ENCODE measurements around the gene RAD51B. TPM values are rescaled to one million over a fixed set of nuclear protein-coding genes. Genes with fewer than 3 reads are reported as not detected.

Gene RAD51B
- total RNA-seq, 4 donors from 2014 or later, result 12.6 to 26.4 (median 16.7) TPM

- H3K36me3 ChIP-seq, result no peaks in the 10 kb centered on the region
- peaks cover 0 to 8% (median 0%) of the 10 kb centered on the region in 4 donors for H3K9me3 ChIP-seq
- H3K4me1 ChIP-seq, result peaks cover 0 to 27% (median 8%) of the 10 kb centered on the region in 4 donors
- no peaks in the 10 kb centered on the region for H3K27me3 ChIP-seq
- no peak overlapping the region for H3K4me3 ChIP-seq
- TF ChIP-seq POLR2A (IDR thresholded peaks at IDR 0.05) (no peak), EP300 (IDR thresholded peaks at IDR 0.05) (no peak), CTCF (IDR thresholded peaks at IDR 0.05) (no peak)
- 89% methylated on average over 4 of the region's 4 CpGs for WGBS, 2 donors
- peak overlapping the region in 1 of 4 donors; percentile 68 for H3K27ac ChIP-seq
- no peak for DNase-seq (ENCODE audit: low spot score in 2 of 2)
Observed at GRCh38 chr14:68774771-68775613, 955.4 kb downstream of the RAD51B start.

DNA sequence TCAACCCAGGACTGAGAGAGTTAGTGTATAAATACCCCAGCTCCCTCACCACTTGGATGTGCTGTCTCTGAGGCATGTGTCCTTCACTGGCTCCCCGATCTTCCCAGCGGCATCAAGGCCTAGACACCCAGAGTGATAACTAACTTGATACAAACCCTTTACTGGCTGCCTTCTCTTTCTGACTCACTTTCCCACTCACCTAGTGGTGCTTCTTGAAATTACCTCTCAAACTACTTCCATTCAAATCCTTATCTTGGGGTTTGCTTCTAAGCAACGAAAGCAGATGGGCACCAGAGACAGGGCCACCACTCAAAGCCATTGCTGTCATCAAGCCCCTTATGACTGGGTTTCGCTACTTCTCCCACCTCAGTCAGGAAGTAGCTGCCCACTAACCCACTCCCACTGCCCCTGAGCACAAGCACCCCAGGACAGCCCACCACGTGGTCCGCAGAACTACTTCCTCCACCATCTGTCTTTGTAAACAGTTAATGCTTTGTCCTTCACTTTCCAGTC is 956.1 kb downstream of the RAD51B start:
- Histone ChIP-seq H3K27me3 (no peaks in the 10 kb centered on the region), H3K4me3 (no peak overlapping the region), H3K4me1 (peaks cover 0 to 34% (median 14%) of the 10 kb centered on the region in 4 donors), H3K9me3 (peaks cover 0 to 8% (median 0%) of the 10 kb centered on the region in 4 donors), H3K27ac (no peak overlapping the region), H3K36me3 (no peaks in the 10 kb centered on the region)
- no peak for DNase-seq (ENCODE audit: low spot score in 2 of 2)
- WGBS, 2 donors, result 74 to 82% methylated on average over 6 of the region's 6 CpGs
- no peak for TF ChIP-seq EP300 (IDR thresholded peaks at IDR 0.05)
- no peak for TF ChIP-seq CTCF (IDR thresholded peaks at IDR 0.05)
- TF ChIP-seq POLR2A (IDR thresholded peaks at IDR 0.05), result no peak

GRCh38 chr14:68777644-68778043 is 958.1 kb downstream of the RAD51B start:
- Histone ChIP-seq H3K27me3 (no peaks in the 10 kb centered on the region), H3K27ac (no peak overlapping the region), H3K4me1 (peaks cover 0 to 48% (median 24%) of the 10 kb centered on the region in 4 donors), H3K36me3 (no peaks in the 10 kb centered on the region), H3K4me3 (no peak overlapping the region), H3K9me3 (peaks cover 0 to 8% (median 0%) of the 10 kb centered on the region in 4 donors)
- DNase-seq (ENCODE audit: low spot score in 2 of 2), result no peak
- WGBS, 2 donors, result 95 to 96% methylated on average over 1 of the region's 1 CpG
- TF ChIP-seq POLR2A (IDR thresholded peaks at IDR 0.05) (no peak), CTCF (IDR thresholded peaks at IDR 0.05) (no peak)

Small RNAs within 50 kb of the gene (small RNA-seq; reads per million reads assigned to genes)
- gene RN7SL108P (not detected), gene RN7SL706P (not detected), gene RNU6-921P (not detected)

Other genes starting within 250 kb of the RAD51B start
- gene PIGH, start 219.5 kb upstream of the RAD51B start, total RNA-seq, result 10 to 100 TPM; 19.2 to 48.8 (median 23.8) TPM
- gene ARG2, start 199.9 kb upstream of the RAD51B start, total RNA-seq, result 10 to 100 TPM in 1 of 4 donors, 1 to 10 TPM in 2, under 1 TPM in 1; 0.44 to 21.3 (median 2.6) TPM
- gene VTI1B, start 145.1 kb upstream of the RAD51B start, total RNA-seq, result 100 to 1,000 TPM in 3 of 4 donors, 10 to 100 TPM in 1; 66.1 to 123 (median 103) TPM
- 10 to 100 TPM; 24.0 to 48.8 (median 34.9) TPM for gene RDH11, start 124.0 kb upstream of the RAD51B start, total RNA-seq
- not detected for gene RDH12, start 117.9 kb upstream of the RAD51B start, total RNA-seq
- gene ZFYVE26, start 3.2 kb upstream of the RAD51B start, total RNA-seq, result 10 to 100 TPM; 22.4 to 74.4 (median 36.3) TPM

All from tibial nerve (tissue), 4 donors.